ENCODE results near the gene PRPF6.

DNA sequence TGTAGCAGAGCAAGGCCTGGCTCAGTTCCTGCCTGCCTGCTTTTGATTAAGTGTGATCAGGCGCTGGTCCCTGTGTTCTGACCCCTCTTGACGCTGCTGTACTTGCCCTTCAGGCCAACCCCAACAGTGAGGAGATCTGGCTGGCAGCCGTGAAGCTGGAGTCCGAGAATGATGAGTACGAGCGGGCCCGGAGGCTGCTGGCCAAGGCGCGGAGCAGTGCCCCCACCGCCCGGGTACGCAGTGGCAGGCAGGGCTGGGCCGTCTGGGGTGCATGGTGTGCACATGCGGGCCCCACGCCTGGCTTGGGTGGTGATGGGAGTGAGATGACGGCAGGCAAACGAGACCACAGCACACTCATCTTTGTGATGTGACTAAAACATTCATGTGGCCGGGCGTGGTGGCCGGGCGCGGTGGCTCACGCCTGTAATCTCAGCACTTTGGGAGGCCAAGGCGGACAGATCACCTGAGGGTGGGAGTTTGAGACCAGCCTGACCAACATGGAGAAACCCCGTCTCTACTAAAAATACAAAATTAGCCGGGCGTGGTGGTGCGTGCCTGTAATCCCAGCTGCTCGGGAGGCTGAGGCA is 45.0 kb downstream of the PRPF6 start:
- TF ChIP-seq, protein P1, sequence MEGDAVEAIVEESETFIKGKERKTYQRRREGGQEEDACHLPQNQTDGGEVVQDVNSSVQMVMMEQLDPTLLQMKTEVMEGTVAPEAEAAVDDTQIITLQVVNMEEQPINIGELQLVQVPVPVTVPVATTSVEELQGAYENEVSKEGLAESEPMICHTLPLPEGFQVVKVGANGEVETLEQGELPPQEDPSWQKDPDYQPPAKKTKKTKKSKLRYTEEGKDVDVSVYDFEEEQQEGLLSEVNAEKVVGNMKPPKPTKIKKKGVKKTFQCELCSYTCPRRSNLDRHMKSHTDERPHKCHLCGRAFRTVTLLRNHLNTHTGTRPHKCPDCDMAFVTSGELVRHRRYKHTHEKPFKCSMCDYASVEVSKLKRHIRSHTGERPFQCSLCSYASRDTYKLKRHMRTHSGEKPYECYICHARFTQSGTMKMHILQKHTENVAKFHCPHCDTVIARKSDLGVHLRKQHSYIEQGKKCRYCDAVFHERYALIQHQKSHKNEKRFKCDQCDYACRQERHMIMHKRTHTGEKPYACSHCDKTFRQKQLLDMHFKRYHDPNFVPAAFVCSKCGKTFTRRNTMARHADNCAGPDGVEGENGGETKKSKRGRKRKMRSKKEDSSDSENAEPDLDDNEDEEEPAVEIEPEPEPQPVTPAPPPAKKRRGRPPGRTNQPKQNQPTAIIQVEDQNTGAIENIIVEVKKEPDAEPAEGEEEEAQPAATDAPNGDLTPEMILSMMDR (conservative IDR thresholded peaks at IDR 0.05; ENCODE audit: low read length), result no peak
- no peak for TF ChIP-seq EZH2phosphoT487 (IDR thresholded peaks at IDR 0.05; ENCODE audit: borderline replicate concordance, low read depth, low read length)
